MM.1S (cell line): ENCODE measurements around the gene SNRNP40.

Source experiments
- CTCF ChIP-seq: fragments of 300-600 bp; sonication (generic); IDR thresholded peaks from 2 replicates; pipeline ENCODE4 v1.5.1; 2016; ENCODE audit warnings: antibody characterized with exemption, low read length, mixed read lengths
- EZH2 ChIP-seq: fragments of 300-600 bp; sonication (generic); optimal IDR thresholded peaks from 2 replicates; pipeline ENCODE3; 2017; ENCODE audit warnings: low read depth, mild to moderate bottlenecking, antibody characterized with exemption, low read length, mixed read lengths
- EZH2phosphoT487 ChIP-seq: fragments of 300-600 bp; sonication (generic); IDR thresholded peaks from 2 replicates; pipeline ENCODE4 v1.6.1; 2018; ENCODE audit warnings: antibody characterized with exemption, low read length

DNA sequence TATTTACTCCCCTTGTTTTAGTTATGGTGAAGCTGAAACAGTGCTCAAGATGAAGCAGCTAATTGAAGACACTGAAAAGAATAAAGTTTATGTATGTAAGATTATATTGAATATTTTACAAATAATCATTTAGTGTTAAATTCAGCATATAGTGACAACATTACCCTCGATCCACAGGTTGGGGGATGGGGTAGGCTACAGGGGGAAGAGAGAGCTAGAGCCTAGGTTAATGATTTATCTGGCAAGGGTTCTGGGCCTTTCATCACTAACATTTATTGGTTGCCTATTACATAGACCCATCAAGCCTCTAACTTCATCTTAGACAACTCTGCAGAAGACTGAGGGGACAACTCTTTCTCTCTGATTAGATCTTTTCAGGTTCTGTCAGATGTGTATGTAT, 21.6 kb upstream of the SNRNP40 start:
- TF ChIP-seq CTCF (no peak), EZH2phosphoT487 (no peak), EZH2 (no peak)
